Activated gamma-delta T cell (primary cell): ENCODE results near the gene SESN3.

Experiments used
- DNase-seq: peaks from one replicate; lab custom pipeline; 2025; lab: John Stamatoyannopoulos, UW

Gene SESN3

GRCh38 chr11:95121698-95122097 lies 109.3 kb downstream of the SESN3 start:
- DNase-seq, result no peak

GRCh38 chr11:95119361-95120060 lies 111.5 kb downstream of the SESN3 start:
- no peak for DNase-seq

- DNase-seq, result no peak
Measured at GRCh38 chr11:95115597-95115996, 115.4 kb downstream of the SESN3 start.
